IMR-90 (cell line): Measurements from ENCODE around the gene LY9. TPM values are rescaled to one million over a fixed set of nuclear protein-coding genes. Genes with fewer than 3 reads are reported as not detected.

Experiments
- ATAC-seq: fragments of 200-7000 bp; cut with Tn5 transposase; 2 replicates; pipeline ENCODE4 v1.9.1; 2020; ENCODE audit warnings: low read depth, mild to moderate bottlenecking, moderate library complexity
- BruUV-seq: library from RNA; stranded (reverse); fragments of 400-500 nt; replicated peaks from 2 replicates; lab custom pipeline; 2021; lab: Mats Ljungman, UMichigan
- CTCF ChIA-PET: fragments of 300-600 bp; formaldehyde crosslinking; extraction: SDS; loops from one replicate; lab custom pipeline; 2021; ENCODE audit warnings: antibody characterized with exemption; lab: Yijun Ruan, JAX
- POLR2A ChIA-PET: fragments of 300-600 bp; sonication (Branson Sonifier 250); formaldehyde crosslinking; loops from one replicate; lab custom pipeline; 2022; ENCODE audit warnings: antibody characterized with exemption; ENCODE audit not compliant: unreplicated experiment; lab: Charles Lee
- DNase-seq: peaks from one replicate; pipeline ENCODE4 v3.0.0; 2013
- H2AFZ ChIP-seq: replicated peaks from 2 replicates; pipeline ENCODE3; 2013; ENCODE audit warnings: low read length, mild to moderate bottlenecking; ENCODE audit not compliant: poor library complexity
- H2AK5ac ChIP-seq: 2 replicates; pipeline ENCODE4 v1.6.1; 2013; ENCODE audit warnings: low read depth, low read length, inconsistent platforms
- H2AK9ac ChIP-seq: replicated peaks from 2 replicates; pipeline ENCODE3; 2013; ENCODE audit warnings: mild to moderate bottlenecking, low read depth, low read length, moderate library complexity; ENCODE audit not compliant: poor library complexity
- H2BK120ac ChIP-seq: 2 replicates; pipeline ENCODE4 v1.6.1; 2013; ENCODE audit warnings: low read depth, low read length, inconsistent platforms
- H2BK15ac ChIP-seq: 3 replicates; pipeline ENCODE4 v1.6.1; 2013; ENCODE audit warnings: low read depth, low read length, inconsistent platforms
- H2BK20ac ChIP-seq: 2 replicates; pipeline ENCODE4 v1.6.1; 2013; ENCODE audit warnings: low read depth, mild to moderate bottlenecking, inconsistent platforms, low read length, moderate library complexity
- H2BK5ac ChIP-seq: 2 replicates; pipeline ENCODE4 v1.6.1; 2013; ENCODE audit warnings: mild to moderate bottlenecking, low read depth, low read length, inconsistent platforms; ENCODE audit not compliant: poor library complexity, severe bottlenecking
- H3K14ac ChIP-seq: replicated peaks from 2 replicates; pipeline ENCODE4 v1.6.1; 2013; ENCODE audit warnings: low read depth, low read length, inconsistent platforms
- H3K18ac ChIP-seq: 2 replicates; pipeline ENCODE4 v1.6.1; 2013; ENCODE audit warnings: low read depth, low read length, control low read depth
- H3K23ac ChIP-seq: 2 replicates; pipeline ENCODE4 v1.6.1; 2013; ENCODE audit warnings: low read depth, low read length, inconsistent platforms
- H3K27ac ChIP-seq: 2 replicates; pipeline ENCODE4 v1.5.1; 2013; ENCODE audit warnings: mild to moderate bottlenecking, control low read depth, low read length; ENCODE audit not compliant: insufficient read depth
- H3K27me3 ChIP-seq: 2 replicates; pipeline ENCODE4 v1.6.1; 2013; ENCODE audit warnings: low read length; ENCODE audit not compliant: control insufficient read depth, insufficient read depth
- H3K36me3 ChIP-seq: 2 replicates; pipeline ENCODE4 v1.6.1; 2013; ENCODE audit warnings: low read length, mixed read lengths; ENCODE audit not compliant: control insufficient read depth, insufficient read depth
- H3K4ac ChIP-seq: 2 replicates; pipeline ENCODE4 v1.6.1; 2013; ENCODE audit warnings: low read depth, low read length, inconsistent platforms
- H3K4me1 ChIP-seq: 2 replicates; pipeline ENCODE4 v1.6.1; 2013; ENCODE audit warnings: low read length, mixed read lengths; ENCODE audit not compliant: control insufficient read depth, insufficient read depth
- H3K4me2 ChIP-seq: 2 replicates; pipeline ENCODE4 v1.6.1; 2013; ENCODE audit warnings: low read depth, mild to moderate bottlenecking, control low read depth, low read length, moderate library complexity
- H3K4me3 ChIP-seq: 2 replicates; pipeline ENCODE4 v1.5.1; 2013; ENCODE audit warnings: low read depth, mild to moderate bottlenecking, control low read depth, low read length, moderate library complexity; ENCODE audit not compliant: insufficient read depth
- H3K56ac ChIP-seq: 2 replicates; pipeline ENCODE4 v1.6.1; 2013; ENCODE audit warnings: low read length, inconsistent platforms; ENCODE audit not compliant: insufficient read depth; ENCODE audit errors: extremely low read depth
- H3K79me1 ChIP-seq, 2 experiments: 2 replicates each; pipeline ENCODE4 v1.6.1; 2013; ENCODE audit warnings: low read length in 2 of 2, inconsistent platforms in 1 of 2, low read depth in 1 of 2
- H3K9ac ChIP-seq: 2 replicates; pipeline ENCODE4 v1.6.1; 2013; ENCODE audit warnings: low read depth, low read length, control low read depth
- H3K9me1 ChIP-seq: 2 replicates; pipeline ENCODE4 v1.6.1; 2013; ENCODE audit warnings: low read length, inconsistent platforms; ENCODE audit not compliant: insufficient read depth
- H3K9me3 ChIP-seq: 2 replicates; pipeline ENCODE4 v1.6.1; 2013; ENCODE audit warnings: low read length; ENCODE audit not compliant: control insufficient read depth, insufficient read depth
- H4K20me1 ChIP-seq: 2 replicates; pipeline ENCODE4 v1.6.1; 2013; ENCODE audit warnings: low read length, inconsistent platforms; ENCODE audit not compliant: insufficient read depth
- H4K5ac ChIP-seq: 2 replicates; pipeline ENCODE4 v1.6.1; 2013; ENCODE audit warnings: mild to moderate bottlenecking, low read depth, low read length, control low read depth
- H4K8ac ChIP-seq, 2 experiments: 2 replicates each; pipeline ENCODE4 v1.6.1; 2013; ENCODE audit warnings: low read depth in 2 of 2, low read length in 2 of 2, control low read depth in 1 of 2, inconsistent platforms in 1 of 2
- H4K91ac ChIP-seq: 2 replicates; pipeline ENCODE4 v1.6.1; 2013; ENCODE audit warnings: low read depth, low read length, inconsistent platforms; ENCODE audit not compliant: insufficient read depth
- CHD1 ChIP-seq: IDR thresholded peaks from 2 replicates; pipeline ENCODE4 v1.6.1; 2012; ENCODE audit warnings: low read depth, low read length, improper control_type of control experiment
- ELK1 ChIP-seq: fragments of 150-350 bp; IDR thresholded peaks from 2 replicates; pipeline ENCODE4 v1.6.1; 2016; ENCODE audit warnings: low read depth, mild to moderate bottlenecking, low read length, moderate library complexity, borderline replicate concordance
- FOS ChIP-seq: fragments of 150-350 bp; IDR thresholded peaks from 2 replicates; pipeline ENCODE4 v1.6.1; 2016; ENCODE audit warnings: low read depth, low read length
- MAZ ChIP-seq: IDR thresholded peaks from 2 replicates; pipeline ENCODE4 v1.6.1; 2012; ENCODE audit warnings: low read depth, mild to moderate bottlenecking, low read length, improper control_type of control experiment, moderate library complexity, borderline replicate concordance
- RCOR1 ChIP-seq: IDR thresholded peaks from 2 replicates; pipeline ENCODE4 v1.6.1; 2012; ENCODE audit warnings: mild to moderate bottlenecking, low read length, improper control_type of control experiment; ENCODE audit not compliant: insufficient replicate concordance
- WGBS, 2 experiments: methylation state at CpG; one replicate each; pipeline versions ENCODE4 v1.1.5 to v1.1.7; 2013; ENCODE audit warnings: missing lambda C conversion rate in 2 of 2; ENCODE audit not compliant: insufficient read length in 1 of 2; ENCODE audit errors: extremely low coverage in 2 of 2; 5-methylcytosine and 5-hydroxymethylcytosine counted together
- dilution Hi-C: fragments of 300-500 bp; cut with HindIII; formaldehyde crosslinking; loops from one replicate; pipeline ENCODE4 v1.14.3; 2018; ENCODE audit warnings: low sequenced_read_pairs; ENCODE audit not compliant: unreplicated experiment
- in situ Hi-C: fragments of 300-500 bp; cut with MboI; formaldehyde crosslinking; loops from 3 replicates; pipeline ENCODE4 v1.14.3; 2019; ENCODE audit warnings: low sequenced_read_pairs, inconsistent platforms, mixed read lengths
- intact Hi-C: fragments of 100-400 bp; cut with micrococcal nuclease; formaldehyde crosslinking; loops from 2 replicates; pipeline ENCODE4 v1.10.0; 2022
- polyA plus RNA-seq, 3 experiments: library from polyadenylated mRNA; depleted of rRNA; stranded (reverse); fragments of >200 nt; gene quantifications; 2 replicates each; pipeline ENCODE4 v1.2.3, GENCODE V29; 2012; ENCODE audit warnings: low replicate concordance in 1 of 3
- total RNA-seq: library from RNA; depleted of rRNA; stranded (reverse); fragments of >200 nt; gene quantifications from 2 replicates; pipeline ENCODE4 v1.2.3, GENCODE V29; 2012

LY9 gene
- total and polyA plus RNA-seq, 2 of the 4 experiments (the other 2 are of a cell fraction) = not detected

GRCh38 chr1:160865337-160865736 is 69.4 kb downstream of the LY9 start:
- CTCF ChIA-PET = no interaction called here
- ATAC-seq (no peak), DNase-seq (no peak)
- no peak overlapping the region for H4K91ac ChIP-seq
- no peak overlapping the region for H4K5ac ChIP-seq
- no peak overlapping the region for H2AK5ac ChIP-seq
- no peak overlapping the region for H3K23ac ChIP-seq
- no TSS peak for BruUV-seq
- no peaks in the 10 kb centered on the region for H3K79me1 ChIP-seq
- no peak overlapping the region for H3K27ac ChIP-seq
- TF ChIP-seq CHD1 (no peak), ELK1 (no peak), FOS (no peak), MAZ (no peak), RCOR1 (no peak)
- H3K9me3 ChIP-seq = no peaks in the 10 kb centered on the region
- H2AK9ac ChIP-seq = no peak overlapping the region
- H3K9me1 ChIP-seq = no peaks in the 10 kb centered on the region
- no peak overlapping the region for H2AFZ ChIP-seq
- no peak overlapping the region for H3K9ac ChIP-seq
- H4K20me1 ChIP-seq = no peaks in the 10 kb centered on the region
- H2BK15ac ChIP-seq = no peak overlapping the region
- H2BK20ac ChIP-seq = no peak overlapping the region
- POLR2A ChIA-PET = no interaction called here
- no peak overlapping the region for H2BK120ac ChIP-seq
- no peak overlapping the region for H3K56ac ChIP-seq
- in situ Hi-C loops (no loop called here), intact Hi-C loops (no loop called here), dilution Hi-C loops (no loop called here)
- no peak overlapping the region for H3K4me2 ChIP-seq
- H3K36me3 ChIP-seq = no peaks in the 10 kb centered on the region
- WGBS, 2 experiments = no CpG with 5 or more reads among the region's 5 CpGs
- H3K4ac ChIP-seq = no peak overlapping the region
- H4K8ac ChIP-seq = no peak overlapping the region
- no peaks in the 10 kb centered on the region for H3K4me1 ChIP-seq
- no peaks in the 10 kb centered on the region for H3K27me3 ChIP-seq
- no peak overlapping the region for H3K4me3 ChIP-seq
- H2BK5ac ChIP-seq = no peak overlapping the region
- H3K14ac ChIP-seq = no peak overlapping the region
- no peak overlapping the region for H3K18ac ChIP-seq
